Right lung (tissue), 5 donors: ENCODE results near the gene WRAP73. TPM values are rescaled to one million over a fixed set of nuclear protein-coding genes. Genes with fewer than 3 reads are reported as not detected.

Source experiments
- polyA plus RNA-seq, 5 donors: library from polyadenylated mRNA; unstranded; fragments of 120-200 nt; gene quantifications; one replicate each; pipeline versions ENCODE4 v1.2.1 to v1.2.3, GENCODE V29; 2013; ENCODE audit warnings: inconsistent platforms in 1 of 5, low replicate concordance in 1 of 5; ENCODE audit not compliant: insufficient read length in 5 of 5, insufficient read depth in 1 of 5

WRAP73 gene
- polyA plus RNA-seq, 5 donors: 14.0 to 20.1 (median 15.9) TPM

Other genes starting within 250 kb of the WRAP73 start
- 10 to 100 TPM in 1 of 5 donors, 1 to 10 TPM in 4; 6.3 to 12.1 (median 8.7) TPM for gene ARHGEF16, start 195.4 kb downstream of the WRAP73 start, polyA plus RNA-seq
- gene MEGF6, start 38.6 kb downstream of the WRAP73 start, polyA plus RNA-seq: 10 to 100 TPM; 36.1 to 64.5 (median 50.8) TPM
- gene TPRG1L, start 25.1 kb downstream of the WRAP73 start, polyA plus RNA-seq: 10 to 100 TPM; 26.3 to 34.9 (median 30.0) TPM
- gene TP73, start 2.4 kb upstream of the WRAP73 start, polyA plus RNA-seq: 1 to 10 TPM; 1.5 to 3.3 (median 2.1) TPM
- under 1 TPM; 0.10 to 0.21 (median 0.19) TPM for gene CCDC27, start 102.3 kb upstream of the WRAP73 start, polyA plus RNA-seq
- 1 to 10 TPM; 2.8 to 9.1 (median 4.6) TPM for gene SMIM1, start 122.6 kb upstream of the WRAP73 start, polyA plus RNA-seq
- gene LRRC47, start 146.4 kb upstream of the WRAP73 start, polyA plus RNA-seq: 10 to 100 TPM; 45.8 to 60.0 (median 54.2) TPM
- 10 to 100 TPM; 27.1 to 35.9 (median 28.1) TPM for gene CEP104, start 207.1 kb upstream of the WRAP73 start, polyA plus RNA-seq
- gene DFFB, start 207.4 kb upstream of the WRAP73 start, polyA plus RNA-seq: 10 to 100 TPM in 3 of 5 donors, 1 to 10 TPM in 2; 9.3 to 12.2 (median 10.8) TPM